ENCODE measurements around the gene DBH.
A peak's percentile ranks its signal among the peaks of the same experiment; 100 is the strongest.

DBH gene

DNA sequence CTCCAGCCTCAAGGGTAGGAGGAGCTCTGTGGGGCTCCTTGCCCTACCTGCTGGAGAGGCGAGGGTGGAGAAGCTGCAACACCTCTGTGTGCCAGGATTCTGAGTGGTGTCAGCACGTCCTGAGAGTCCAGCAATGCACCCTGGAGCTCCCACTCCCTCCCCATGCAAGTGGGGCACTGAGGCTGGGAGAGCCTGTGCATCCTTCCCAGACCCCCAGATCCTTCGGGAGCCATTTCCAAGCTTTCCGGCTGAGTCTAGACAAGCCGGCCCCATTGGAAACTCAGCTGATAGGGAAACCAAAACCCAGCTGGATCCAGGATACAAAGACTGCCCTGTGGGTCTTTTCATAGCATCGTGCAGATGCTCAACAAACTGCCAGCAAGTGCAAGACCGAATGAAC, 28.8 kb upstream of the DBH start:
- H3K27me3 ChIP-seq: peaks cover 46 to 73% (median 61%) of the 10 kb centered on the region in 11 experiments

DNA sequence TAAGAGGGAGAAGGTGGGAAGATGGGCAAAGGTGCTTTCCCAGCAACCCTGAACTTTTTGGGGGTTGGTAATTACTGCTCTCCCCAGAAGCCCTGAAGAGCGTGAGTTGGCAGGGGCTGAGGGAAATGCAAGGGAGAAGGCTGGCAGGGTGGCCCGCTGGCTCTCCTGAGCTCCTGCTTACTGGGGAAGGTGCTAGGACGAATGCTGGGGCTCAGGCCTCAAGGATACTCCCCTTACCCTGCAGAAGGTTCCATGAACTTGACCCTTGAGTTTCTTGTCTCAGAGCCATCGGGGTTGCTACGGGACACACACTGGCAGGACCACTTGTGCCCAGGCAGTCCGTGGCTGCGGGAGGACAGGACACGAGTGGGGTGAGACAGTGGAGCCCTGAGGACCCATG, 28.2 kb upstream of the DBH start:
- H3K27ac ChIP-seq: no peak overlapping the region
- no peaks in the 10 kb centered on the region for H3K9me3 ChIP-seq (replicated peaks in 1 of 11)
- peaks cover 0 to 48% (median 0%) of the 10 kb centered on the region in 11 experiments; a peak in 8 of 22 replicates for H4K20me1 ChIP-seq
- no peak overlapping the region for H3K9ac ChIP-seq
- no peaks in the 10 kb centered on the region for H3K36me3 ChIP-seq
- no peak overlapping the region for H3K4me2 ChIP-seq
- no peak overlapping the region for H3K4me3 ChIP-seq
- peaks cover 46 to 78% (median 67%) of the 10 kb centered on the region in 11 experiments for H3K27me3 ChIP-seq
- H3K4me1 ChIP-seq: peaks cover 0 to 37% (median 24%) of the 10 kb centered on the region in 10 experiments; a peak in 16 of 20 replicates
- TF ChIP-seq Cebpa-rat (IDR thresholded peaks at IDR 0.05): no peak

More for the DNA sequence above, 28.8 kb upstream of the DBH start:
- Histone ChIP-seq H3K4me1 (peaks cover 0 to 41% (median 24%) of the 10 kb centered on the region in 10 experiments; a peak in 16 of 20 replicates), H3K4me2 (no peak overlapping the region), H3K9ac (no peak overlapping the region), H3K4me3 (no peak overlapping the region), H3K9me3 (replicated peaks in 1 of 11) (no peaks in the 10 kb centered on the region), H3K27ac (no peak overlapping the region), H3K36me3 (no peaks in the 10 kb centered on the region), H4K20me1 (peaks cover 0 to 43% (median 0%) of the 10 kb centered on the region in 11 experiments; a peak in 8 of 22 replicates)
- no peak for TF ChIP-seq Cebpa-rat (IDR thresholded peaks at IDR 0.05)

- Histone ChIP-seq H3K4me3 (no peak overlapping the region), H3K4me1 (peaks cover 0 to 33% (median 23%) of the 10 kb centered on the region in 10 experiments; a peak in 16 of 20 replicates), H3K4me2 (no peak overlapping the region), H3K27me3 (peaks cover 46 to 82% (median 71%) of the 10 kb centered on the region in 11 experiments), H4K20me1 (peaks cover 0 to 51% (median 0%) of the 10 kb centered on the region in 11 experiments; a peak in 8 of 22 replicates), H3K27ac (no peak overlapping the region), H3K9ac (no peak overlapping the region), H3K36me3 (no peaks in the 10 kb centered on the region), H3K9me3 (replicated peaks in 1 of 11) (no peaks in the 10 kb centered on the region)
- no peak for TF ChIP-seq Cebpa-rat (IDR thresholded peaks at IDR 0.05)
Measured at GRCh38 chr9:133608382-133608781, 27.8 kb upstream of the DBH start.

DNA sequence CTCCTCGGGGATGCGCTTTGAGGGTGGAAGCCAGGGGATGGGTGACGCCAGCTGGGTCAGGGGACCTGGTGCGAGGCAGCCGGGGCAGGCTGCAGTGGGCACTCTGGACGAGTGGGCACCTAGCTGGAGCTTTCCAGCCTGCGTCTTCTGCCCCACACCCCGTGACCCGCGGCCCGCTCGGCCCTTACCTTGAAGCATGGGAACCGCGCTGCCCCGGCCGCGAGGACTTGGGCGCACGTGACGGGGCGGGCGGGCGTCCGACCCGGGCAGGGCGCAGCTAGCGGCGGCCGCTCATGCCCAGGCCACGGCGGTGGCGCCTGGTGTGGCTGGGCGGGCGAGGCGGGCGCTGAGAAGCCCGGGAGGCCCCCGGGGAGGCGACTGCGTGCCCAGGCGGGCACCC, 27.3 kb upstream of the DBH start:
- TF ChIP-seq Cebpa-rat (IDR thresholded peaks at IDR 0.05): no peak
- peaks cover 0 to 28% (median 20%) of the 10 kb centered on the region in 10 experiments; a peak in 16 of 20 replicates for H3K4me1 ChIP-seq
- no peaks in the 10 kb centered on the region for H3K9me3 ChIP-seq (replicated peaks in 1 of 11)
- H3K9ac ChIP-seq: no peak overlapping the region
- H3K27me3 ChIP-seq: peaks cover 46 to 87% (median 71%) of the 10 kb centered on the region in 11 experiments
- peak overlapping the region in 6 of 11 experiments; percentile 10 to 26 (median 24); a peak in 5 of 22 replicates for H3K4me2 ChIP-seq
- H4K20me1 ChIP-seq: peaks cover 0 to 55% (median 0%) of the 10 kb centered on the region in 11 experiments; a peak in 8 of 22 replicates
- H3K36me3 ChIP-seq: no peaks in the 10 kb centered on the region
- no peak overlapping the region; a peak in 1 of 20 replicates for H3K4me3 ChIP-seq
- no peak overlapping the region for H3K27ac ChIP-seq

GRCh38 chr9:133609311-133610098, 26.7 kb upstream of the DBH start, which contains the start of gene FAM163B:
Gene FAM163B (minus strand): TSS chr9:133609389. CDS start chr9:133580223, 29,166 bp downstream.
- peaks cover 46 to 91% (median 71%) of the 10 kb centered on the region in 11 experiments for H3K27me3 ChIP-seq
- H3K9ac ChIP-seq: no peak within 1 kb of the TSS
- H3K27ac ChIP-seq: no peak within 1 kb of the TSS
- H3K9me3 ChIP-seq (replicated peaks in 1 of 11): no peaks in the 10 kb centered on the region
- H4K20me1 ChIP-seq: peaks cover 0 to 55% (median 0%) of the 10 kb centered on the region in 11 experiments; a peak in 8 of 22 replicates
- H3K4me2 ChIP-seq: peak within 1 kb of the TSS in 6 of 11 experiments; percentile 10 to 26 (median 24); a peak in 5 of 22 replicates
- no peak within 1 kb of the TSS; a peak in 1 of 20 replicates for H3K4me3 ChIP-seq
- H3K4me1 ChIP-seq: peaks cover 0 to 22% (median 14%) of the 10 kb centered on the region in 10 experiments; a peak in 16 of 20 replicates
- TF ChIP-seq Cebpa-rat (IDR thresholded peaks at IDR 0.05): no peak
- no peaks in the 10 kb centered on the region for H3K36me3 ChIP-seq

GRCh38 chr9:133610845-133611244, 25.3 kb upstream of the DBH start:
- Histone ChIP-seq H3K9ac (no peak overlapping the region), H3K4me2 (no peak overlapping the region), H3K9me3 (replicated peaks in 1 of 11) (no peaks in the 10 kb centered on the region), H3K4me3 (no peak overlapping the region), H4K20me1 (peaks cover 0 to 58% (median 0%) of the 10 kb centered on the region in 11 experiments; a peak in 8 of 22 replicates), H3K27me3 (peaks cover 43 to 88% (median 63%) of the 10 kb centered on the region in 11 experiments), H3K4me1 (peaks cover 0 to 8% (median under 1%) of the 10 kb centered on the region in 10 experiments; a peak in 9 of 20 replicates), H3K36me3 (no peaks in the 10 kb centered on the region), H3K27ac (no peak overlapping the region)
- TF ChIP-seq Cebpa-rat (IDR thresholded peaks at IDR 0.05): no peak

DNA sequence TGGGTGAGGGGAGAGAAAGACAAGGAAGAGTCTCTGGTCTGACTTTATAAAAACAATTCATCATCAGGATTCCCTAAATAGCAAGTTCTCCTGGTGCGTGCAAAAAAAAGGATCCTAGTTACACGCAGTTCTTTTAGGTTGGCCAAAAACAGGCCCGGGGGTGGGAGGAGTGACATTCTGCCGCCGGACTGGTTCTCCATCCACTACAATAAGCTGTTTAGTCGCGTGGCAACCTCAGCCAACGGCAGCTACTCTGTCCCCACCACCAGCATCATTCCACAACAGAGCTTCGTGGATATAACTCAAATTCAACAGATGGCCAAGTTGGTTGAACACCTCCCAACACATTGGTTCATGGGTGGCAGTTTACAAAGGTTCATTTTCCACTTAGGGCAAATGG, 24.1 kb upstream of the DBH start:
- Histone ChIP-seq H3K4me2 (no peak overlapping the region), H3K9ac (no peak overlapping the region), H3K27me3 (peaks cover 31 to 76% (median 51%) of the 10 kb centered on the region in 11 experiments), H3K4me1 (peaks cover 0 to 1% (median 0%) of the 10 kb centered on the region in 10 experiments; a peak in 1 of 20 replicates), H3K9me3 (replicated peaks in 1 of 11) (no peaks in the 10 kb centered on the region), H4K20me1 (peaks cover 0 to 56% (median 0%) of the 10 kb centered on the region in 11 experiments; a peak in 8 of 22 replicates), H3K36me3 (no peaks in the 10 kb centered on the region), H3K4me3 (no peak overlapping the region), H3K27ac (no peak overlapping the region)
- no peak for TF ChIP-seq Cebpa-rat (IDR thresholded peaks at IDR 0.05)

- Histone ChIP-seq H3K27me3 (peaks cover 23 to 76% (median 43%) of the 10 kb centered on the region in 11 experiments), H3K36me3 (no peaks in the 10 kb centered on the region), H3K9ac (no peak overlapping the region), H3K4me3 (no peak overlapping the region), H4K20me1 (peaks cover 0 to 58% (median 0%) of the 10 kb centered on the region in 11 experiments; a peak in 8 of 22 replicates), H3K27ac (no peak overlapping the region), H3K4me1 (peaks cover 0 to 9% (median 5%) of the 10 kb centered on the region in 10 experiments; a peak in 12 of 20 replicates), H3K9me3 (replicated peaks in 1 of 11) (no peaks in the 10 kb centered on the region), H3K4me2 (no peak overlapping the region)
- TF ChIP-seq Cebpa-rat (IDR thresholded peaks at IDR 0.05): no peak
Measured at GRCh38 chr9:133612816-133613215, 23.3 kb upstream of the DBH start.

DNA sequence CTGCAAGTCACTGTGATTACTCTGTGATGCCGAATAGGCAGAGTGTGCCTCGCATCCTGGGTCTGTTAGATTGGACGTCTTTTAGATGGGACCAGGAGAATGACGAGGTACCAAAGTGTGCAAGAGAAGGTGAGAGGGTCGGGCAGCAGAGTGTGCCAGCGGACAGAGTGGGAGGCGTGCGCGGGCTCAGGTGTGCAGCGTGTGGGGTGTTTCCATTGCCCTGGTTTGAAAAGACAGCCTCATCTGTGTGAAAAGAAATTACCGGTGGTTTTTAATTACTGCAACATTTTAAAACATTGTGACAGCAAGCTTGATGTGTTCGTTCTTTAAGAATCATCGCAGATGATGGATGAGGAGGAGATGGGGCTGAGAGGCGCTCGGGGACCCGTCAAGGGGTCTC, 22.7 kb upstream of the DBH start:
- Histone ChIP-seq H3K27me3 (peaks cover 17 to 76% (median 38%) of the 10 kb centered on the region in 11 experiments), H3K4me1 (peaks cover 0 to 15% (median 8%) of the 10 kb centered on the region in 10 experiments; a peak in 12 of 20 replicates), H3K36me3 (no peaks in the 10 kb centered on the region), H3K4me2 (no peak overlapping the region), H3K9ac (no peak overlapping the region), H4K20me1 (peaks cover 0 to 58% (median 0%) of the 10 kb centered on the region in 11 experiments; a peak in 8 of 22 replicates), H3K9me3 (replicated peaks in 1 of 11) (no peaks in the 10 kb centered on the region), H3K4me3 (no peak overlapping the region), H3K27ac (no peak overlapping the region)
- TF ChIP-seq Cebpa-rat (IDR thresholded peaks at IDR 0.05): no peak
